Measurements from ENCODE around the gene EIPR1. TPM values are rescaled to one million over a fixed set of nuclear protein-coding genes. Genes with fewer than 3 reads are reported as not detected.

EIPR1 gene
- total and polyA plus RNA-seq, 9 donors: 6.6 to 16.6 (median 8.9) TPM

GRCh38 chr2:3265981-3266924, 111.4 kb downstream of the EIPR1 start:
- DNase-seq: no peak
- intact Hi-C loops (cut with DNase I): no loop called here
- H3K9me3 ChIP-seq: no peaks in the 10 kb centered on the region
- no peaks in the 10 kb centered on the region for H3K27me3 ChIP-seq
- TF ChIP-seq CTCF (IDR thresholded peaks at IDR 0.05): no peak
- TF ChIP-seq POLR2A (IDR thresholded peaks at IDR 0.05): no peak
- TF ChIP-seq EP300 (IDR thresholded peaks at IDR 0.05): no peak
- H3K36me3 ChIP-seq: no peaks in the 10 kb centered on the region
- no peak overlapping the region for H3K27ac ChIP-seq
- no peak overlapping the region for H3K4me3 ChIP-seq
- H3K4me1 ChIP-seq (ENCODE audit: insufficient read depth): no peaks in the 10 kb centered on the region
- WGBS, 3 donors: 82 to 83% (median 82%) methylated on average over 20 of the region's 20 CpGs

GRCh38 chr2:3265471-3265870, 112.1 kb downstream of the EIPR1 start:
- H3K27me3 ChIP-seq: no peaks in the 10 kb centered on the region
- H3K27ac ChIP-seq: no peak overlapping the region
- TF ChIP-seq EP300 (IDR thresholded peaks at IDR 0.05) (no peak), CTCF (IDR thresholded peaks at IDR 0.05) (no peak), POLR2A (IDR thresholded peaks at IDR 0.05) (no peak)
- intact Hi-C loops (cut with DNase I): no loop called here
- no peaks in the 10 kb centered on the region for H3K4me1 ChIP-seq (ENCODE audit: insufficient read depth)
- no peak for DNase-seq
- H3K9me3 ChIP-seq: no peaks in the 10 kb centered on the region
- H3K4me3 ChIP-seq: no peak overlapping the region
- WGBS, 3 donors: 67 to 75% (median 73%) methylated on average over 8 of the region's 8 CpGs
- no peaks in the 10 kb centered on the region for H3K36me3 ChIP-seq

- no peak overlapping the region for H3K4me3 ChIP-seq
- TF ChIP-seq CTCF (IDR thresholded peaks at IDR 0.05): no peak
- no peak for TF ChIP-seq EP300 (IDR thresholded peaks at IDR 0.05)
- no peak for TF ChIP-seq POLR2A (IDR thresholded peaks at IDR 0.05)
- no peaks in the 10 kb centered on the region for H3K27me3 ChIP-seq
- H3K9me3 ChIP-seq: no peaks in the 10 kb centered on the region
- intact Hi-C loops (cut with DNase I): no loop called here
- H3K36me3 ChIP-seq: no peaks in the 10 kb centered on the region
- WGBS, 3 donors: 81 to 86% (median 85%) methylated on average over 12 of the region's 12 CpGs
- H3K27ac ChIP-seq: no peak overlapping the region
- DNase-seq: no peak
- no peaks in the 10 kb centered on the region for H3K4me1 ChIP-seq (ENCODE audit: insufficient read depth)
These were observed 113.4 kb downstream of the EIPR1 start for GRCh38 chr2:3264010-3264744.

GRCh38 chr2:3263487-3263886, 114.1 kb downstream of the EIPR1 start:
- H3K4me1 ChIP-seq (ENCODE audit: insufficient read depth): no peaks in the 10 kb centered on the region
- intact Hi-C loops (cut with DNase I): no loop called here
- no peaks in the 10 kb centered on the region for H3K36me3 ChIP-seq
- no peak for TF ChIP-seq POLR2A (IDR thresholded peaks at IDR 0.05)
- no peak for TF ChIP-seq EP300 (IDR thresholded peaks at IDR 0.05)
- no peak for TF ChIP-seq CTCF (IDR thresholded peaks at IDR 0.05)
- H3K27me3 ChIP-seq: no peaks in the 10 kb centered on the region
- H3K27ac ChIP-seq: no peak overlapping the region
- DNase-seq: no peak
- H3K9me3 ChIP-seq: no peaks in the 10 kb centered on the region
- no peak overlapping the region for H3K4me3 ChIP-seq
- WGBS, 3 donors: 92 to 98% (median 96%) methylated on average over 16 of the region's 16 CpGs

Data from ovary (tissue), 9 donors.